ENCODE data around the gene TAPBP.
"Not testable (repeated sequence)": the region's sequence is repeated elsewhere in the genome, so short reads cannot be mapped to it uniquely, and the experiment has no call there.

GRCh38 chr6:33355860-33356259 is 42.0 kb upstream of the TAPBP start:
- not testable (repeated sequence) for TF ChIP-seq POLR2A, CTCF (IDR thresholded peaks at IDR 0.05)

All from testis (tissue), 2 donors.